Neural progenitor cell (in vitro differentiated cells): ENCODE data around the gene ARRDC3.

Experiments used
- CTCF ChIP-seq: fragments of 200-600 bp; sonication (generic); IDR thresholded peaks from 2 replicates; pipeline ENCODE4 v1.5.1; 2017; ENCODE audit warnings: antibody characterized with exemption, mild to moderate bottlenecking
- EZH2phosphoT487 ChIP-seq: fragments of 200-600 bp; sonication (generic); IDR thresholded peaks from 2 replicates; pipeline ENCODE4 v1.6.1; 2017; ENCODE audit warnings: antibody characterized with exemption

GRCh38 chr5:91378752-91379211 lies 4.3 kb downstream of the ARRDC3 start:
- TF ChIP-seq EZH2phosphoT487: no peak
- TF ChIP-seq CTCF: no peak
